ENCODE results near the gene SAYSD1.

DNA sequence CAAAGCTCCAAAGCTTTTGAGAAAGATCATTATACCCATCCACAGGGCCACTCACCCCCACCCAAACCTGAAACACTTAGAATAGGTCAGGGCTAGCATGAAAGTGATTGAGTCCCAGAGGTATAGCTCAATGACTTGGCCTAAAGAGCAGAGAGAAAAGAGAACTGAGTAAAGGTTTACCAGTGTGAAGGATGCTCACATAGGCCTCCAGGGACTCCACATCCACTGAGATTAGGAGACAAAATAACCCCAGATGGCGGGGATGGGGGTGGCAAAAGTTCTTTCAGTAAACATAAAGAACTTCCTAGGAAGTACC, 12.2 kb downstream of the SAYSD1 start:
- no peak for TF ChIP-seq POLR2A (IDR thresholded peaks at IDR 0.05)
- TF ChIP-seq, protein P1, sequence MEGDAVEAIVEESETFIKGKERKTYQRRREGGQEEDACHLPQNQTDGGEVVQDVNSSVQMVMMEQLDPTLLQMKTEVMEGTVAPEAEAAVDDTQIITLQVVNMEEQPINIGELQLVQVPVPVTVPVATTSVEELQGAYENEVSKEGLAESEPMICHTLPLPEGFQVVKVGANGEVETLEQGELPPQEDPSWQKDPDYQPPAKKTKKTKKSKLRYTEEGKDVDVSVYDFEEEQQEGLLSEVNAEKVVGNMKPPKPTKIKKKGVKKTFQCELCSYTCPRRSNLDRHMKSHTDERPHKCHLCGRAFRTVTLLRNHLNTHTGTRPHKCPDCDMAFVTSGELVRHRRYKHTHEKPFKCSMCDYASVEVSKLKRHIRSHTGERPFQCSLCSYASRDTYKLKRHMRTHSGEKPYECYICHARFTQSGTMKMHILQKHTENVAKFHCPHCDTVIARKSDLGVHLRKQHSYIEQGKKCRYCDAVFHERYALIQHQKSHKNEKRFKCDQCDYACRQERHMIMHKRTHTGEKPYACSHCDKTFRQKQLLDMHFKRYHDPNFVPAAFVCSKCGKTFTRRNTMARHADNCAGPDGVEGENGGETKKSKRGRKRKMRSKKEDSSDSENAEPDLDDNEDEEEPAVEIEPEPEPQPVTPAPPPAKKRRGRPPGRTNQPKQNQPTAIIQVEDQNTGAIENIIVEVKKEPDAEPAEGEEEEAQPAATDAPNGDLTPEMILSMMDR (IDR thresholded peaks at IDR 0.05), result no peak
